Vagina (tissue), 2 donors: ENCODE measurements around the gene BCAT1.

Experiments used
- CTCF ChIP-seq, 3 experiments: fragments of 450-650 bp in 2 of 3; fragments of 200-600 bp in 1 of 3; sonication (generic) in 1 of 3; IDR thresholded peaks; one replicate each; pipeline ENCODE4 v1.5.1; 2017 to 2019; ENCODE audit warnings: antibody characterized with exemption in 3 of 3, mild to moderate bottlenecking in 2 of 3, moderate library complexity in 2 of 3
- POLR2A ChIP-seq, 2 donors: fragments of 450-650 bp; IDR thresholded peaks; one replicate each; pipeline ENCODE4 v1.6.1; 2017; ENCODE audit warnings: antibody characterized with exemption in 2 of 2, mild to moderate bottlenecking in 2 of 2, moderate library complexity in 2 of 2
- POLR2AphosphoS5 ChIP-seq, 2 donors: sonication (generic); formaldehyde crosslinking; IDR thresholded peaks; one replicate each; pipeline ENCODE4 v1.9.0; 2017; ENCODE audit warnings: antibody characterized with exemption in 2 of 2, mild to moderate bottlenecking in 2 of 2, low read depth in 1 of 2; ENCODE audit not compliant: insufficient read depth in 1 of 2

- TF ChIP-seq POLR2A (IDR thresholded peaks at IDR 0.05): no peak
- no peak for TF ChIP-seq CTCF (IDR thresholded peaks at IDR 0.05)
- no peak for TF ChIP-seq POLR2AphosphoS5 (IDR thresholded peaks at IDR 0.05; ENCODE audit: insufficient read depth in 1 of 2, low read depth in 1 of 2)
These were observed 4.8 kb downstream of the BCAT1 start for GRCh38 chr12:24943947-24944600.
